C4-2B (cell line): ENCODE measurements around the gene SH3RF3.

Experiments
- ZFX ChIP-seq: fragments of 450-650 bp; IDR thresholded peaks from 2 replicates; pipeline ENCODE4 v1.6.1; 2017
- TF ChIP-seq, protein P1 (sequence below): fragments of 450-650 bp; conservative IDR thresholded peaks from 2 replicates; pipeline ENCODE4 v1.5.1; 2017; ENCODE audit warnings: mild to moderate bottlenecking

GRCh38 chr2:109376796-109377495 lies 247.9 kb downstream of the SH3RF3 start:
- TF ChIP-seq, protein P1, sequence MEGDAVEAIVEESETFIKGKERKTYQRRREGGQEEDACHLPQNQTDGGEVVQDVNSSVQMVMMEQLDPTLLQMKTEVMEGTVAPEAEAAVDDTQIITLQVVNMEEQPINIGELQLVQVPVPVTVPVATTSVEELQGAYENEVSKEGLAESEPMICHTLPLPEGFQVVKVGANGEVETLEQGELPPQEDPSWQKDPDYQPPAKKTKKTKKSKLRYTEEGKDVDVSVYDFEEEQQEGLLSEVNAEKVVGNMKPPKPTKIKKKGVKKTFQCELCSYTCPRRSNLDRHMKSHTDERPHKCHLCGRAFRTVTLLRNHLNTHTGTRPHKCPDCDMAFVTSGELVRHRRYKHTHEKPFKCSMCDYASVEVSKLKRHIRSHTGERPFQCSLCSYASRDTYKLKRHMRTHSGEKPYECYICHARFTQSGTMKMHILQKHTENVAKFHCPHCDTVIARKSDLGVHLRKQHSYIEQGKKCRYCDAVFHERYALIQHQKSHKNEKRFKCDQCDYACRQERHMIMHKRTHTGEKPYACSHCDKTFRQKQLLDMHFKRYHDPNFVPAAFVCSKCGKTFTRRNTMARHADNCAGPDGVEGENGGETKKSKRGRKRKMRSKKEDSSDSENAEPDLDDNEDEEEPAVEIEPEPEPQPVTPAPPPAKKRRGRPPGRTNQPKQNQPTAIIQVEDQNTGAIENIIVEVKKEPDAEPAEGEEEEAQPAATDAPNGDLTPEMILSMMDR = no peak
- TF ChIP-seq ZFX = no peak
